H9 (cell line): ENCODE measurements around the gene WBP2. TPM values are rescaled to one million over a fixed set of nuclear protein-coding genes. Genes with fewer than 3 reads are reported as not detected.
A peak's percentile ranks its signal among the peaks of the same experiment; 100 is the strongest.

Source experiments
- DNase-seq: peaks from one replicate; pipeline ENCODE4 v3.0.0-alpha.2; 2017
- H2AFZ ChIP-seq: one replicate; pipeline ENCODE4 v1.6.1; 2013; ENCODE audit warnings: mild to moderate bottlenecking, low read length, control low read depth, moderate library complexity
- H2AK5ac ChIP-seq: 2 replicates; pipeline ENCODE4 v1.6.1; 2013; ENCODE audit warnings: low read length, control low read depth, mixed read lengths; ENCODE audit not compliant: insufficient read length
- H2BK120ac ChIP-seq: one replicate; pipeline ENCODE4 v1.6.1; 2013; ENCODE audit warnings: low read depth, mild to moderate bottlenecking, low read length, control low read depth, inconsistent platforms; ENCODE audit not compliant: poor library complexity, severe bottlenecking
- H2BK12ac ChIP-seq: 2 replicates; pipeline ENCODE4 v1.6.1; 2013; ENCODE audit warnings: low read length, control low read depth, mixed read lengths, low read depth; ENCODE audit not compliant: insufficient read length
- H2BK15ac ChIP-seq: 2 replicates; pipeline ENCODE4 v1.6.1; 2013; ENCODE audit warnings: low read depth, low read length, control low read depth
- H2BK20ac ChIP-seq: one replicate; pipeline ENCODE4 v1.6.1; 2013; ENCODE audit warnings: low read depth, mild to moderate bottlenecking, low read length, control low read depth, inconsistent platforms; ENCODE audit not compliant: poor library complexity, severe bottlenecking
- H2BK5ac ChIP-seq: 2 replicates; pipeline ENCODE4 v1.6.1; 2013; ENCODE audit warnings: low read length, control low read depth, mixed read lengths; ENCODE audit not compliant: insufficient read length
- H3K14ac ChIP-seq: 2 replicates; pipeline ENCODE4 v1.6.1; 2013; ENCODE audit warnings: low read length, control low read depth; ENCODE audit not compliant: insufficient read depth
- H3K18ac ChIP-seq: 2 replicates; pipeline ENCODE4 v1.6.1; 2013; ENCODE audit warnings: low read depth, mild to moderate bottlenecking, mixed read lengths, low read length, control low read depth; ENCODE audit not compliant: insufficient read length
- H3K23ac ChIP-seq: 2 replicates; pipeline ENCODE4 v1.6.1; 2013; ENCODE audit warnings: low read length, control low read depth, mixed read lengths, low read depth; ENCODE audit not compliant: insufficient read length
- H3K23me2 ChIP-seq: 2 replicates; pipeline ENCODE4 v1.6.1; 2013; ENCODE audit warnings: low read depth, mild to moderate bottlenecking, mixed read lengths, low read length, control low read depth; ENCODE audit not compliant: insufficient read length, poor library complexity, severe bottlenecking
- H3K27ac ChIP-seq: 2 replicates; pipeline ENCODE4 v1.5.1; 2013; ENCODE audit warnings: low read length, control low read depth, mixed read lengths, low read depth; ENCODE audit not compliant: insufficient read length
- H3K27me3 ChIP-seq: 2 replicates; pipeline ENCODE4 v1.6.1; 2013; ENCODE audit warnings: low read length, control low read depth, inconsistent platforms; ENCODE audit not compliant: insufficient read depth
- H3K4ac ChIP-seq: 2 replicates; pipeline ENCODE4 v1.6.1; 2013; ENCODE audit warnings: low read depth, mild to moderate bottlenecking, control low read depth, inconsistent platforms, low read length, moderate library complexity
- H3K4me1 ChIP-seq: 2 replicates; pipeline ENCODE4 v1.6.1; 2013; ENCODE audit warnings: low read length, control low read depth, inconsistent platforms; ENCODE audit not compliant: insufficient read depth
- H3K4me2 ChIP-seq: 2 replicates; pipeline ENCODE4 v1.6.1; 2013; ENCODE audit warnings: low read length, control low read depth, mixed read lengths; ENCODE audit not compliant: insufficient read length, insufficient read depth
- H3K56ac ChIP-seq: 2 replicates; pipeline ENCODE4 v1.6.1; 2013; ENCODE audit warnings: low read depth, mild to moderate bottlenecking, mixed read lengths, low read length, control low read depth; ENCODE audit not compliant: insufficient read length
- H3K79me1 ChIP-seq: 2 replicates; pipeline ENCODE4 v1.6.1; 2013; ENCODE audit warnings: low read depth, mild to moderate bottlenecking, moderate library complexity, low read length, control low read depth, inconsistent platforms; ENCODE audit not compliant: insufficient read depth, poor library complexity, severe bottlenecking
- H3K79me2 ChIP-seq: 2 replicates; pipeline ENCODE4 v1.6.1; 2013; ENCODE audit warnings: low read length, control low read depth, inconsistent platforms; ENCODE audit not compliant: insufficient read depth
- H3K9ac ChIP-seq: 2 replicates; pipeline ENCODE4 v1.6.1; 2013; ENCODE audit warnings: low read length, control low read depth, mixed read lengths; ENCODE audit not compliant: insufficient read length; ENCODE audit errors: extremely low read depth
- H3K9me3 ChIP-seq: one replicate; pipeline ENCODE4 v1.6.1; 2013; ENCODE audit warnings: low read depth, low read length, inconsistent platforms; ENCODE audit not compliant: control insufficient read depth
- H3T11ph ChIP-seq: one replicate; pipeline ENCODE4 v1.6.1; 2013; ENCODE audit warnings: mild to moderate bottlenecking, low read length, control low read depth, inconsistent platforms
- H4K20me1 ChIP-seq: one replicate; pipeline ENCODE4 v1.6.1; 2013; ENCODE audit not compliant: control insufficient read depth, insufficient read length, insufficient read depth
- H4K5ac ChIP-seq: 2 replicates; pipeline ENCODE4 v1.6.1; 2013; ENCODE audit warnings: low read depth, mild to moderate bottlenecking, mixed read lengths, low read length, control low read depth; ENCODE audit not compliant: insufficient read length
- H4K8ac ChIP-seq: replicated peaks from 2 replicates; pipeline ENCODE4 v1.6.1; 2013; ENCODE audit warnings: low read length, control low read depth, mixed read lengths, low read depth; ENCODE audit not compliant: insufficient read length
- H4K91ac ChIP-seq: 2 replicates; pipeline ENCODE4 v1.6.1; 2013; ENCODE audit warnings: low read depth, mild to moderate bottlenecking, moderate library complexity, mixed read lengths, low read length, control low read depth; ENCODE audit not compliant: insufficient read length
- H3K27ac Mint-ChIP-seq, 3 experiments: 2 replicates in 2 of 3; 3 replicates in 1 of 3; pipeline ENCODE4 v1.8.0; 2020 to 2021; ENCODE audit warnings: mixed read lengths in 3 of 3, mild to moderate bottlenecking in 1 of 3, moderate library complexity in 1 of 3
- H3K27me3 Mint-ChIP-seq: 2 replicates; pipeline ENCODE4 v1.8.0; 2021; ENCODE audit warnings: low read depth, mild to moderate bottlenecking, moderate library complexity, mixed read lengths
- H3K36me3 Mint-ChIP-seq, 3 experiments: 2 replicates in 2 of 3; 3 replicates in 1 of 3; pipeline ENCODE4 v1.8.0; 2020 to 2021; ENCODE audit warnings: low read depth in 3 of 3, mixed read lengths in 3 of 3; ENCODE audit not compliant: insufficient read depth in 1 of 3
- H3K4me1 Mint-ChIP-seq, 2 experiments: 2 replicates each; pipeline ENCODE4 v1.8.0; 2020; ENCODE audit warnings: mixed read lengths in 2 of 2
- H3K4me3 Mint-ChIP-seq, 2 experiments: 2 replicates in 1 of 2; 3 replicates in 1 of 2; pipeline ENCODE4 v1.8.0; 2020 to 2021; ENCODE audit warnings: mild to moderate bottlenecking in 2 of 2, mixed read lengths in 2 of 2, moderate library complexity in 1 of 2
- H3K9me3 Mint-ChIP-seq, 2 experiments: 2 replicates in 1 of 2; 3 replicates in 1 of 2; pipeline ENCODE4 v1.8.0; 2020; ENCODE audit warnings: mild to moderate bottlenecking in 2 of 2, mixed read lengths in 2 of 2, moderate library complexity in 1 of 2
- WGBS: extraction: QIAGEN DNeasy Blood & Tissue Kit; methylation state at CpG from one replicate; pipeline ENCODE4 v1.1.7; 2013; ENCODE audit warnings: missing lambda C conversion rate, low lambda C conversion rate, mixed read lengths; ENCODE audit not compliant: insufficient read length; ENCODE audit errors: extremely low coverage; 5-methylcytosine and 5-hydroxymethylcytosine counted together
- total RNA-seq: library from RNA; stranded (reverse); gene quantifications from 2 replicates; pipeline ENCODE4 v1.2.1, GENCODE V29; 2021
- TF ChIP-seq, protein P1 (sequence below): fragments of 200-600 bp; sonication (generic); conservative IDR thresholded peaks from 3 replicates; pipeline ENCODE4 v1.8.0; 2021; ENCODE audit warnings: antibody characterized with exemption, mild to moderate bottlenecking

WBP2 gene
- total RNA-seq, 1 experiment from 2014 or later: 63.2 TPM

- Mint-ChIP-seq H3K27ac (peak overlapping the region in 1 of 3 experiments; percentile 82; a peak in 1 of 7 replicates), H3K27me3 (no peaks in the 10 kb centered on the region; the same call in 1 of the 2 replicates), H3K9me3 (no peaks in the 10 kb centered on the region), H3K36me3 (peaks cover 17 to 47% (median 40%) of the 10 kb centered on the region in 3 experiments), H3K4me1 (peaks cover 18 to 24% of the 10 kb centered on the region in 2 experiments), H3K4me3 (no peak overlapping the region)
- Histone ChIP-seq H4K8ac (no peak overlapping the region), H3K23ac (no peak overlapping the region), H3K9ac (no peak overlapping the region), H2BK15ac (no peak overlapping the region), H2BK120ac (no peak overlapping the region), H3K79me2 (no peaks in the 10 kb centered on the region), H3K23me2 (peaks cover 13% of the 10 kb centered on the region), H3T11ph (no peak overlapping the region), H4K20me1 (no peaks in the 10 kb centered on the region), H3K14ac (no peak overlapping the region), H2AFZ (no peak overlapping the region), H4K91ac (no peak overlapping the region), H4K5ac (no peak overlapping the region), H2AK5ac (no peak overlapping the region), H2BK20ac (no peak overlapping the region), H3K4ac (no peak overlapping the region), H3K4me1 (no peaks in the 10 kb centered on the region; the same call in 1 of the 2 replicates), H3K9me3 (no peaks in the 10 kb centered on the region), H3K18ac (no peak overlapping the region), H3K27me3 (no peaks in the 10 kb centered on the region), H2BK5ac (no peak overlapping the region), H3K27ac (no peak overlapping the region), H2BK12ac (no peak overlapping the region), H3K4me2 (no peak overlapping the region), H3K79me1 (no peaks in the 10 kb centered on the region), H3K56ac (no peak overlapping the region)
- TF ChIP-seq, protein P1, sequence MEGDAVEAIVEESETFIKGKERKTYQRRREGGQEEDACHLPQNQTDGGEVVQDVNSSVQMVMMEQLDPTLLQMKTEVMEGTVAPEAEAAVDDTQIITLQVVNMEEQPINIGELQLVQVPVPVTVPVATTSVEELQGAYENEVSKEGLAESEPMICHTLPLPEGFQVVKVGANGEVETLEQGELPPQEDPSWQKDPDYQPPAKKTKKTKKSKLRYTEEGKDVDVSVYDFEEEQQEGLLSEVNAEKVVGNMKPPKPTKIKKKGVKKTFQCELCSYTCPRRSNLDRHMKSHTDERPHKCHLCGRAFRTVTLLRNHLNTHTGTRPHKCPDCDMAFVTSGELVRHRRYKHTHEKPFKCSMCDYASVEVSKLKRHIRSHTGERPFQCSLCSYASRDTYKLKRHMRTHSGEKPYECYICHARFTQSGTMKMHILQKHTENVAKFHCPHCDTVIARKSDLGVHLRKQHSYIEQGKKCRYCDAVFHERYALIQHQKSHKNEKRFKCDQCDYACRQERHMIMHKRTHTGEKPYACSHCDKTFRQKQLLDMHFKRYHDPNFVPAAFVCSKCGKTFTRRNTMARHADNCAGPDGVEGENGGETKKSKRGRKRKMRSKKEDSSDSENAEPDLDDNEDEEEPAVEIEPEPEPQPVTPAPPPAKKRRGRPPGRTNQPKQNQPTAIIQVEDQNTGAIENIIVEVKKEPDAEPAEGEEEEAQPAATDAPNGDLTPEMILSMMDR: no peak
- DNase-seq: peak; percentile 30
- WGBS: no CpG with 5 or more reads among the region's 13 CpGs
These were observed 44.2 kb upstream of the WBP2 start for GRCh38 chr17:75899353-75899752.
